ENCODE results near the gene SHISA3.

The SHISA3 gene

GRCh38 chr4:42391981-42392380 is 5.3 kb upstream of the SHISA3 start:
- no peak for DNase-seq (ENCODE audit: low read depth)

- DNase-seq (ENCODE audit: low read depth), result no peak
Observed at GRCh38 chr4:42392436-42392835, 4.9 kb upstream of the SHISA3 start.

GRCh38 chr4:42395595-42395994 is 1.7 kb upstream of the SHISA3 start:
- DNase-seq (ENCODE audit: low read depth), result no peak

GRCh38 chr4:42396361-42396751 is 932 bp upstream of the SHISA3 start:
- DNase-seq (ENCODE audit: low read depth), result no peak

- no peak for DNase-seq (ENCODE audit: low read depth)
Observed at GRCh38 chr4:42397635-42398170, 415 bp downstream of the SHISA3 start.

GRCh38 chr4:42398171-42398870 is 1.0 kb downstream of the SHISA3 start:
- DNase-seq (ENCODE audit: low read depth), result no peak

GRCh38 chr4:42398871-42399331 is 1.6 kb downstream of the SHISA3 start:
- DNase-seq (ENCODE audit: low read depth), result no peak

- DNase-seq (ENCODE audit: low read depth), result no peak
Observed at GRCh38 chr4:42399393-42399792, 2.1 kb downstream of the SHISA3 start.

- no peak for DNase-seq (ENCODE audit: low read depth)
Observed at GRCh38 chr4:42401171-42401570, 3.9 kb downstream of the SHISA3 start.

GRCh38 chr4:42404001-42404400 is 6.7 kb downstream of the SHISA3 start:
- no peak for DNase-seq (ENCODE audit: low read depth)

- no peak for DNase-seq (ENCODE audit: low read depth)
Observed at GRCh38 chr4:42410446-42410845, 13.2 kb downstream of the SHISA3 start.

GRCh38 chr4:42411803-42412202 is 14.5 kb downstream of the SHISA3 start:
- no peak for DNase-seq (ENCODE audit: low read depth)

GRCh38 chr4:42412251-42412650 is 15.0 kb downstream of the SHISA3 start:
- peak; percentile 38 for DNase-seq (ENCODE audit: low read depth)

- DNase-seq (ENCODE audit: low read depth), result no peak
Observed at GRCh38 chr4:42415281-42415680, 18.0 kb downstream of the SHISA3 start.

- no peak for DNase-seq (ENCODE audit: low read depth)
Observed at GRCh38 chr4:42416017-42416416, 18.7 kb downstream of the SHISA3 start.

GRCh38 chr4:42417550-42417949 is 20.3 kb downstream of the SHISA3 start:
- no peak for DNase-seq (ENCODE audit: low read depth)

- DNase-seq (ENCODE audit: low read depth), result no peak
Observed at GRCh38 chr4:42420140-42420539, 22.9 kb downstream of the SHISA3 start.

- DNase-seq (ENCODE audit: low read depth), result no peak
Observed at GRCh38 chr4:42425146-42426065, 28.1 kb downstream of the SHISA3 start.

GRCh38 chr4:42428036-42428435 is 30.7 kb downstream of the SHISA3 start:
- no peak for DNase-seq (ENCODE audit: low read depth)

- no peak for DNase-seq (ENCODE audit: low read depth)
Observed at GRCh38 chr4:42436928-42437565, 39.8 kb downstream of the SHISA3 start.

- no peak for DNase-seq (ENCODE audit: low read depth)
Observed at GRCh38 chr4:42440083-42440482, 42.8 kb downstream of the SHISA3 start.

- no peak for DNase-seq (ENCODE audit: low read depth)
Observed at GRCh38 chr4:42442601-42443000, 45.3 kb downstream of the SHISA3 start.

Measured in fibroblast of the conjunctiva (primary cell).